A673 (cell line): ENCODE results near the gene NOL3.

Source experiments
- CTCF ChIP-seq: fragments of 300-800, 200-600 bp; sonication (generic); conservative IDR thresholded peaks from 2 replicates; pipeline ENCODE4 v1.5.1; 2017; ENCODE audit warnings: low read depth, mild to moderate bottlenecking, antibody characterized with exemption, low read length, moderate library complexity, mixed read lengths
- EZH2 ChIP-seq: fragments of 200-600 bp; sonication (generic); IDR thresholded peaks from 2 replicates; pipeline ENCODE4 v1.6.1; 2017; ENCODE audit warnings: borderline replicate concordance, low read depth, mild to moderate bottlenecking, mixed read lengths, antibody characterized with exemption, low read length; ENCODE audit not compliant: poor library complexity, severe bottlenecking

- TF ChIP-seq CTCF = no peak
- no peak for TF ChIP-seq EZH2
Observed at GRCh38 chr16:67202956-67203493, 32.7 kb downstream of the NOL3 start.
